Stimulated activated CD4-positive, alpha-beta T cell treated with anti-CD3 and anti-CD28 coated beads, TNF-alpha, amount 100 ng/mL, for 4 hours (primary cell): ENCODE measurements around the gene GOLGA6L10.
"Not testable (repeated sequence)": the region's sequence is repeated elsewhere in the genome, so short reads cannot be mapped to it uniquely, and the experiment has no call there.

Source experiments
- DNase-seq, 3 experiments: peaks; one replicate each; pipeline ENCODE4 v3.0.0-alpha.2; 2020; ENCODE audit warnings: low read depth in 3 of 3

Gene GOLGA6L10

GRCh38 chr15:82349375-82349774 lies at the start of gene GOLGA6L10:
Gene GOLGA6L10, minus strand, starts transcription at chr15:82349475. Its CDS starts 100 bp downstream, at chr15:82349375.
- DNase-seq, result not testable (repeated sequence)

- no peak for DNase-seq
Measured at GRCh38 chr15:82398785-82399184, 49.5 kb upstream of the GOLGA6L10 start.

DNA sequence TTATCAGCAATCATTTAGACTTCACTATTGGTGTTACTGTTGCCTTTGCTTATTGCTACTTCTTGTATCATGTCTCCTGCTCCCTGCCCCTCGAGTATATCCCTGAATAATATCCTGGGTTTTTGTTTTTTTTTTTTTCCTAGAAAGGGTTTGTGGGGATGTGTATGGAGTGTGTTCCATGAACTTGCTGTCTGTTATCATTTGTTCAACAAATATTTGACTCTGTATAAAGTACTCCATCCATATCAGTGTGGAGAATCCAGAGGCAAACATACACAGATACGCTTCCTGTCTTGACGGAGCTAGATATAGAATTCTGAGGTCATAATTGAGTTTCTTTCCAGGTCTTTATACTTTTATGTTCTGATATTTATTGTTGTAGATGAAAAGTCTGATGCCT lies 48.5 kb upstream of the GOLGA6L10 start:
- DNase-seq, result no peak

- not testable (repeated sequence) for DNase-seq
Measured at GRCh38 chr15:82395788-82396187, 46.5 kb upstream of the GOLGA6L10 start.

DNA sequence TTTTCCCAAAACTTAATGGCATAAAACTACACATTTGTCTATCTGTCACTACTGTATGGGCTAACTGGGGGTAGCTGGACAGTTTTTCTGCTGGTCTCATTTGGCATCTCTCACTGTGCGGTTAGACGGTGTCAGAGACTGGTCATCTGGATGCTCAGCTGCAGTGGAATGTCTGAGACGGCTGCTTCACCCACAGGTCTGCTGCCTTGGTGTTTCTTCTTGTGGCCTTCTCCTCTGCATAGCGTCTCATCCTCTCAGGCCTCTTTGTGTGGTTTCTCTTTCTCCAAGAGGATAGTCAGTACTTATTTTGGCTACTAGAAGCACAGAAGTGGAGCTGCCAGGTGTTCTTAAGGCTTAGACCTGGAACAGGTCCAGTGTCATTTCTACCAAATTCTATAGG lies 44.4 kb upstream of the GOLGA6L10 start:
- DNase-seq, result no peak

GRCh38 chr15:82392077-82392476 lies 42.8 kb upstream of the GOLGA6L10 start:
- not testable (repeated sequence) for DNase-seq

- DNase-seq, result not testable (repeated sequence)
Measured at GRCh38 chr15:82390152-82390551, 40.9 kb upstream of the GOLGA6L10 start.

DNA sequence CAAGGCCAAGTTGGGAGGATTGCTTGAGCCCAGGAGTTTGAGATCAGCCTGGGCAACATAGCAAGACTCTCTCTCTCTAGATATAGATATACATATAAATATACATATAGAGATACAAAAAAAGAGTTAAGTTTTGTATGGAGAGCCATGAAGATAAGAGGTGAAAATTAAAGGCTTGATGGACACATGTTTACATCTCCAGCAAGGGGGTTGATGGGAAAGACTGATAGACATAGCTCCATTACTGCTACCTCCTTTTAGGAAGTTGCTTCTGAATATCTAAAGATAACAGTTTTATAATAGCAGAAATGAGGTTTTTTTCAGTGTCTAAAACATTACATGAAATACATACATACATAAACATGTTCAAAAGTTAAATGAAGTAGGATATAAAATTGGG lies 37.9 kb upstream of the GOLGA6L10 start:
- not testable (repeated sequence) for DNase-seq

GRCh38 chr15:82381330-82381955 lies 32.2 kb upstream of the GOLGA6L10 start:
- DNase-seq, result not testable (repeated sequence)

GRCh38 chr15:82379552-82379951 lies 30.3 kb upstream of the GOLGA6L10 start:
- DNase-seq, result not testable (repeated sequence)

GRCh38 chr15:82373661-82374060 lies 24.4 kb upstream of the GOLGA6L10 start:
- DNase-seq, result not testable (repeated sequence)

- no peak for DNase-seq
Measured at GRCh38 chr15:82371656-82372055, 22.4 kb upstream of the GOLGA6L10 start.

DNA sequence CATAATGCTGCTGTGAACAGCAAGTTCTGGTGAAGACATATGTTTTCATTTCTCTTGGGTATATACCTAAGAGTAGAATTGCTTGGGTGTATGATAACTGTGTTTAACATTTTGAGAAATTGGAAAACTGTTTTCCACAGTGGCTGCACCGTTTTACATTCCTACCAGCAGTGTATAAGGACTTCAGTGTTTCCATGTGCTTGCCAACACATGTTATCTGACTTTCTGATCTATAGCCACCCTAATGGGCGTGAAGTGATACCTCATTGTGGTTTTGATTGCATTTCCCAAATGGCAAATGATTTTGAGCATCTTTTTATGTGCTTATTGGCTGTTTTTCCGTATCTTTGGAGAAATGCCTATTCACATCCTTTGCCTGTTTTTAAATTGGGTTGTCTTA lies 18.5 kb upstream of the GOLGA6L10 start:
- not testable (repeated sequence) for DNase-seq

DNA sequence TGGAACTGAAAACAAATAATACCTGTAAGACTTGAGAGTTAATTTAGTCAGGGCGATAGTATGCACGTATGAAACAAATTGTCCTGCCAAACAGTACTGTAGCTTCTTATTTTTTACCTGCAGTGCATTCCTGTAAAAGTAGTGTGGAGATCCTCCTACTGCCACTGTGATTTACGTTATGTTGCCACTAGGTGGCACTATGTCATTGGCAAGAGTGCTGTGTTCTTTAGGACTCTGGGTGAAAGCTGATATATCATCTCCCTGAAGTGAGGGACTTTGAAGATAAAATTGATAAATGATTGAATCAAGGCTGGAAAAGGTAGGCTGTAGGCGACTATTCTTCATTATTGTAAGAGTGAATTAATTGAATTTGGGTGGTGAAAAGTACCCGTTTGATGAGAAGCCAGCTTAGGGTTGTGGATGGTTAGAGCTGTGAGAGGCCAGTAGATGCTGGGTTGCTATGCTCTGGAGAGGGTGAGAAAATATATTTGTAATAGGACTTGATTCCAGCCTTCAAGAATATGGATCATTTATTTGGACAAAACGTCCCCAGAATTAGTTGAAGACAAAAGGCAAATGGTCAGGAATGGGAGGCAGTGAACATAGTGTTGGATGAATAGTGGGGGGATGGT lies 16.5 kb upstream of the GOLGA6L10 start:
- DNase-seq, result peak in 2 of 3 experiments; percentile 1 to 38

DNA sequence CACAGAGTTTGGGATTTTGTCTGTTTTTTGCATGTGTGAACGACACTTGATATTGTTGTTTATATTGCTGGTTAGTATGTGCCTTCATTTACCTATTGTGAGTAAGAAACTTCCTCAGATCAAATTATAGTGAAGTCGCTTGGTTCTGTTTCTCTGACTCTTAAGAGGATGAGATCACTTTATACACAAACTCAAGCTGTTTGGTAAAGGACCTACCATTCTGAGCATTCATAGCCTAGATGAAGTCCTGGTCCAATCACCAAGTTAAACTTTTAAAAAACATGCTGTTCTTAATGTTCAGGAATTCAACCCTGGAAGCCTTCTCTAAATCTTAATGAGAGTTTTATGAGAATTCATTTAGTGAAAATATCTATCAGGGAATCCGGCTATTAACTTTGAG lies 15.3 kb upstream of the GOLGA6L10 start:
- DNase-seq, result not testable (repeated sequence)

DNA sequence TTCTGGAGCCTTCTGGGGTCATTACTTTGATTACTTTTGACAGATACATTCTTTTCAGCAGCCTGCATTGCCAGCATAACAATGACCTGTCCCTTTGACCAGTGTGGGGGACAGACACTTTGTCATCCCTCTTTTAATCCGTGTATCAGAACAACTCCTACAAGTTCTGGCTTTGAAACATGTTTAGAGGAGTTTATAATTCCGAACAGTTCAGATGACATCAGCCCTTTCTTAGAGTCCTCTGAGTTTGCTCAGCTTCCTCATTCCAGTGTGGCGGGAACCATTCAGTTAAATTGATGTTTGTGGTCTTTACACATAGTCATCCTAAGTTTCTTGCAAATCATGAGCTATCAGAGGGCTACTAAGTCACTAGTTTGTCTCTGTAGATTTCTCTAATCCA lies 13.5 kb upstream of the GOLGA6L10 start:
- not testable (repeated sequence) for DNase-seq

GRCh38 chr15:82360618-82361017 lies 11.3 kb upstream of the GOLGA6L10 start:
- not testable (repeated sequence) for DNase-seq

DNA sequence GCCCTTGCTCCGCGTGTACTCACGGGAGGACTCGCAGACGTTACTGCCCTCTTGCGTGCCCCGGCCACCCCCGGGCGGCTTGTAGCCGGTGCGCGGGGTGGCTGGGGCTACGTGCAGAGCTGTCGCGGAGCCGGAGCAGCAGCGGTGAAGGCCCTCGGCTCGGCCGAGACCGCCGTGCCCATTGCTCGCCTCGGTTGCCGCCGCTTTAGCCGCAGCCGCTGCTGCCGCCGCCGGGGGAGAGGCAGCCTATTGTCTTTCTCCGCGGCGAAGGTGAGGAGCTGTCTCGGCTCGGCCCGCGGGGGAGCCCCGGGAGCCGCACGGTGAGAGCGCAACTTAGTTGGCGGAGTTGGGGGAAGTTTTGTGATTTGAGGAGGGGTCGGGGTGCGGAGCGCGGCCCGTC lies 5.8 kb upstream of the GOLGA6L10 start:
- DNase-seq, result not testable (repeated sequence)

DNA sequence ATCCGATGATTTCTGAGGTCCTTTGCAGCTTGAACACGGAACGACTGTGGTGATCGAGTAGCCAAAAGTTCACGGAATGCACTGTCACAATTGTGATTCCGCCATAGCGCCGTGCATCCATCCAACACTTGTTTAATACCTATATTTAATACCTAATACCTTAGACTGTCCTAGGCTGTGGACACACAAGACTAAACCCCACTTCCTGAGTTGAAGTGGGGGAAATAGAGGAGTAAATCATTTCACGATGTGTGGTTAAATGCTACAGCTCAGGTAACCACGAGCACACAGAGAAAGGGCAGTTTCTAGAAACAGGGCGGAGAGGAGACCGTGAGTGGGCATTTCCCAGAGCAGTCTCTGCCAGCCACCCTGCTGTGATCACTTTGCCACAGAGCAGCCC lies 5.3 kb upstream of the GOLGA6L10 start:
- DNase-seq, result not testable (repeated sequence)

DNA sequence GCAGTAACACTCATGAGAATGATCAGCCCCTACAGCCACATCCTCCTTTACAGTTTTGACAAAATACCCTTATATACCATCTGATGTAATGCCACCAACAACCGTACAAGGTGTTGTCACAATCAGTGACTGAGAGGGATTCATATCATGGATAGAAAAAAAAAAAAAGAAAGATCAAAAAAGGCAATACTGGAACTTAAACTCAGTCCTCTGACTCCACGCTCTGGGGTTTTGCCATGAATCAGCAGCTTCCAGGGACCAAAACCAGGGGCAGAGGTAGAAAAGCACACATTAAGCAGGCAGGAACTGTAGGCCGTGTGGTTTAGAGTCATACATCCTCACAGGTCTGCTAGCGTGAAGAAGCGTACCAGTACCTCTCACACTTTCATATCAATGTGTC lies 1.6 kb downstream of the GOLGA6L10 start:
- not testable (repeated sequence) for DNase-seq

DNA sequence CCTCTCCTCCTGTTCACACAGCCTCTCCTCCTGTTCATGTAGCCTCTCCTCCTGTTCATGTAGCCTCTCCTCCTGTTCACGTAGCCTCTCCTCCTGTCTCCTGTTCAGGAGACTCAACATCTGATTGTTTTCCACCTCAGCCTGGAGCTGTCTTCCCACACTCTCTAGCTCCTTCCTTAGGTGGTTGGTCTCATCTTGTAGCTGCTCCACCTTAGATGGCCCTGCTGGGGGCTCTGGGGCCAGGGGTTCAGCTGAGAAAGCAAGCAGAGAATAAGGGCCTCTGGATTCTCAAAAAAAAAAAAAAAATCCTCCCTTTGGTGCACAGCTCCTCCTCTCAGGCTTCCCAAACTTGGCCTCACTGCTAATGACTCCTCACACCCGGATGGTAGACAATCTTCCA lies 4.1 kb downstream of the GOLGA6L10 start:
- DNase-seq, result not testable (repeated sequence)

- DNase-seq, result not testable (repeated sequence)
Measured at GRCh38 chr15:82344421-82344820, 4.9 kb downstream of the GOLGA6L10 start.

GRCh38 chr15:82343851-82344250 lies 5.4 kb downstream of the GOLGA6L10 start:
- not testable (repeated sequence) for DNase-seq
